Measurements from ENCODE around the gene ROBO1.

ROBO1 gene

GRCh38 chr3:78986416-78987101, 781.2 kb downstream of the ROBO1 start:
- H3K79me2 ChIP-seq (ENCODE audit: insufficient read depth, low read length) = no peaks in the 10 kb centered on the region
- TF ChIP-seq EZH2phosphoT487 (conservative IDR thresholded peaks at IDR 0.05; ENCODE audit: low read length) = no peak
- no peak for TF ChIP-seq CTCF (IDR thresholded peaks at IDR 0.05; ENCODE audit: insufficient read depth, low read length, poor library complexity, severe bottlenecking)
- no peaks in the 10 kb centered on the region for H3K9me3 ChIP-seq (ENCODE audit: insufficient read depth, low read length)
- H3K4me3 ChIP-seq (ENCODE audit: insufficient read depth, low read length, poor library complexity, severe bottlenecking) = no peak overlapping the region
- H3K9ac ChIP-seq (ENCODE audit: low read length) = no peak overlapping the region
- no peak overlapping the region for H3K27ac ChIP-seq (ENCODE audit: low read depth, low read length)
- no peaks in the 10 kb centered on the region; the same call in 1 of the 2 replicates for H3K9me2 ChIP-seq (replicated peaks; ENCODE audit: insufficient read depth, low read length)
- no peaks in the 10 kb centered on the region for H4K20me1 ChIP-seq (ENCODE audit: low read depth, low read length)
- no peaks in the 10 kb centered on the region for H3K27me3 ChIP-seq (ENCODE audit: low read length)
- H2AFZ ChIP-seq (ENCODE audit: low read depth, low read length, severe bottlenecking) = no peak overlapping the region
- H3K4me2 ChIP-seq (ENCODE audit: low read depth, low read length, poor library complexity, severe bottlenecking) = no peak overlapping the region
- no peaks in the 10 kb centered on the region for H3F3A ChIP-seq (ENCODE audit: insufficient read depth)
- H3K36me3 ChIP-seq (ENCODE audit: low read length) = no peaks in the 10 kb centered on the region

- Histone ChIP-seq H3K9ac (ENCODE audit: low read length) (no peak overlapping the region), H3K79me2 (ENCODE audit: insufficient read depth, low read length) (no peaks in the 10 kb centered on the region), H3K27ac (ENCODE audit: low read depth, low read length) (no peak overlapping the region), H3K9me3 (ENCODE audit: insufficient read depth, low read length) (no peaks in the 10 kb centered on the region), H3K4me2 (ENCODE audit: low read depth, low read length, poor library complexity, severe bottlenecking) (no peak overlapping the region), H3K27me3 (ENCODE audit: low read length) (no peaks in the 10 kb centered on the region), H3K4me3 (ENCODE audit: insufficient read depth, low read length, poor library complexity, severe bottlenecking) (no peak overlapping the region), H3K36me3 (ENCODE audit: low read length) (no peaks in the 10 kb centered on the region), H4K20me1 (ENCODE audit: low read depth, low read length) (no peaks in the 10 kb centered on the region), H3F3A (ENCODE audit: insufficient read depth) (no peaks in the 10 kb centered on the region), H3K9me2 (replicated peaks; ENCODE audit: insufficient read depth, low read length) (no peaks in the 10 kb centered on the region; the same call in 1 of the 2 replicates), H2AFZ (ENCODE audit: low read depth, low read length, severe bottlenecking) (no peak overlapping the region)
- no peak for TF ChIP-seq EZH2phosphoT487 (conservative IDR thresholded peaks at IDR 0.05; ENCODE audit: low read length)
- no peak for TF ChIP-seq CTCF (IDR thresholded peaks at IDR 0.05; ENCODE audit: insufficient read depth, low read length, poor library complexity, severe bottlenecking)
These were observed 781.8 kb downstream of the ROBO1 start for GRCh38 chr3:78985981-78986380.

GRCh38 chr3:78979028-78979427, 788.8 kb downstream of the ROBO1 start:
- Histone ChIP-seq H2AFZ (ENCODE audit: low read depth, low read length, severe bottlenecking) (no peak overlapping the region), H3K4me3 (ENCODE audit: insufficient read depth, low read length, poor library complexity, severe bottlenecking) (no peak overlapping the region), H3K9ac (ENCODE audit: low read length) (no peak overlapping the region), H3K9me3 (ENCODE audit: insufficient read depth, low read length) (no peaks in the 10 kb centered on the region), H3K79me2 (ENCODE audit: insufficient read depth, low read length) (no peaks in the 10 kb centered on the region), H3K4me2 (ENCODE audit: low read depth, low read length, poor library complexity, severe bottlenecking) (no peak overlapping the region), H3K36me3 (ENCODE audit: low read length) (no peaks in the 10 kb centered on the region), H3K27me3 (ENCODE audit: low read length) (no peaks in the 10 kb centered on the region), H3K9me2 (replicated peaks; ENCODE audit: insufficient read depth, low read length) (no peaks in the 10 kb centered on the region; the same call in 1 of the 2 replicates), H3K27ac (ENCODE audit: low read depth, low read length) (no peak overlapping the region), H3F3A (ENCODE audit: insufficient read depth) (no peaks in the 10 kb centered on the region), H4K20me1 (ENCODE audit: low read depth, low read length) (no peaks in the 10 kb centered on the region)
- TF ChIP-seq EZH2phosphoT487 (conservative IDR thresholded peaks at IDR 0.05; ENCODE audit: low read length) (no peak), CTCF (IDR thresholded peaks at IDR 0.05; ENCODE audit: insufficient read depth, low read length, poor library complexity, severe bottlenecking) (no peak)
